Measurements from ENCODE around the gene ANKHD1. TPM values are rescaled to one million over a fixed set of nuclear protein-coding genes. Genes with fewer than 3 reads are reported as not detected.

Gene ANKHD1
- total RNA-seq, 4 donors from 2014 or later: 128 to 177 (median 143) TPM

- TF ChIP-seq CTCF (IDR thresholded peaks at IDR 0.05; ENCODE audit: low read depth): no peak
Observed at GRCh38 chr5:140365941-140366340, 35.7 kb upstream of the ANKHD1 start.

- no peak for TF ChIP-seq CTCF (IDR thresholded peaks at IDR 0.05; ENCODE audit: low read depth)
Observed at GRCh38 chr5:140366589-140367255, 34.9 kb upstream of the ANKHD1 start.

- no peak for TF ChIP-seq CTCF (IDR thresholded peaks at IDR 0.05; ENCODE audit: low read depth)
Observed at GRCh38 chr5:140367256-140368013, 34.2 kb upstream of the ANKHD1 start.

GRCh38 chr5:140371356-140372151 lies 30.1 kb upstream of the ANKHD1 start:
- TF ChIP-seq CTCF (IDR thresholded peaks at IDR 0.05; ENCODE audit: low read depth): no peak

- TF ChIP-seq CTCF (IDR thresholded peaks at IDR 0.05; ENCODE audit: low read depth): no peak
Observed at GRCh38 chr5:140372971-140373487, 28.6 kb upstream of the ANKHD1 start.

GRCh38 chr5:140381351-140381750 lies 20.3 kb upstream of the ANKHD1 start:
- no peak for TF ChIP-seq CTCF (IDR thresholded peaks at IDR 0.05; ENCODE audit: low read depth)

- no peak for TF ChIP-seq CTCF (IDR thresholded peaks at IDR 0.05; ENCODE audit: low read depth)
Observed at GRCh38 chr5:140381972-140382371, 19.7 kb upstream of the ANKHD1 start.
